PC-9 (cell line): ENCODE results near the gene SLC35G2. TPM values are rescaled to one million over a fixed set of nuclear protein-coding genes. Genes with fewer than 3 reads are reported as not detected.

ENCODE experiments used
- BruUV-seq: library from RNA; stranded (reverse); fragments of 400-500 nt; replicated peaks from 2 replicates; lab custom pipeline; 2021; lab: Mats Ljungman, UMichigan
- CTCF ChIA-PET: fragments of 300-600 bp; sonication (Branson Sonifier 250); formaldehyde crosslinking; loops from one replicate; lab custom pipeline; 2022; ENCODE audit warnings: antibody characterized with exemption; lab: Charles Lee
- POLR2A ChIA-PET: fragments of 300-600 bp; sonication (Branson Sonifier 250); formaldehyde crosslinking; loops from one replicate; lab custom pipeline; 2022; ENCODE audit warnings: antibody characterized with exemption; ENCODE audit not compliant: unreplicated experiment; lab: Charles Lee
- DNase-seq, 2 experiments: peaks; one replicate each; pipeline versions ENCODE4 v3.0.0 to v3.0.0-alpha.2; 2015 to 2022; ENCODE audit warnings: mixed read lengths in 1 of 2
- H2AFZ ChIP-seq: fragments of 200-600 bp; sonication (generic); 2 replicates; pipeline ENCODE4 v1.8.1; 2017; ENCODE audit warnings: antibody characterized with exemption
- H3F3A ChIP-seq: fragments of 200-600 bp; sonication (generic); 2 replicates; pipeline ENCODE4 v1.8.1; 2017; ENCODE audit warnings: antibody characterized with exemption, mild to moderate bottlenecking, low read depth; ENCODE audit not compliant: insufficient read depth
- H3K27ac ChIP-seq: fragments of 200-600 bp; sonication (generic); 2 replicates; pipeline ENCODE4 v1.6.1; 2016; ENCODE audit warnings: mixed run types
- H3K27me3 ChIP-seq: fragments of 200-600 bp; sonication (generic); 2 replicates; pipeline ENCODE4 v1.6.1; 2016; ENCODE audit warnings: low read depth, mixed run types; ENCODE audit not compliant: insufficient read depth
- H3K36me3 ChIP-seq: fragments of 200-600 bp; sonication (generic); 2 replicates; pipeline ENCODE4 v1.6.1; 2016; ENCODE audit warnings: low read depth, mixed run types
- H3K4me1 ChIP-seq: fragments of 200-600 bp; sonication (generic); replicated peaks from 2 replicates; pipeline ENCODE4 v1.6.1; 2016; ENCODE audit warnings: mixed run types; ENCODE audit not compliant: insufficient read depth
- H3K4me2 ChIP-seq: fragments of 200-600 bp; sonication (generic); 2 replicates; pipeline ENCODE4 v1.6.1; 2017; ENCODE audit warnings: mixed run types
- H3K4me3 ChIP-seq: fragments of 200-600 bp; sonication (generic); 2 replicates; pipeline ENCODE4 v1.6.1; 2016; ENCODE audit warnings: mixed run types
- H3K79me2 ChIP-seq: fragments of 200-600 bp; sonication (generic); 2 replicates; pipeline ENCODE4 v1.6.1; 2017; ENCODE audit warnings: low read depth, mixed run types
- H3K9me2 ChIP-seq: fragments of 200-600 bp; sonication (generic); 2 replicates; pipeline ENCODE4 v1.8.1; 2017; ENCODE audit warnings: mild to moderate bottlenecking; ENCODE audit not compliant: insufficient read depth
- H3K9me3 ChIP-seq: fragments of 200-600 bp; sonication (generic); 2 replicates; pipeline ENCODE4 v1.8.1; 2016; ENCODE audit warnings: low read depth; ENCODE audit not compliant: insufficient read depth
- H4K20me1 ChIP-seq: fragments of 200-600 bp; sonication (generic); 2 replicates; pipeline ENCODE4 v1.8.1; 2017; ENCODE audit not compliant: insufficient read depth
- EZH2 ChIP-seq: fragments of 200-600 bp; sonication (generic); IDR thresholded peaks from 2 replicates; pipeline ENCODE4 v1.8.0; 2017; ENCODE audit warnings: antibody characterized with exemption, low read depth
- intact Hi-C: fragments of 100-400 bp; cut with micrococcal nuclease; formaldehyde crosslinking; loops from one replicate; pipeline ENCODE4 v1.10.0; 2022; ENCODE audit not compliant: unreplicated experiment
- total RNA-seq: library from RNA; stranded (reverse); gene quantifications from 2 replicates; pipeline ENCODE4 v1.2.3, GENCODE V29; 2021
- TF ChIP-seq, protein P1 (sequence below): fragments of 200-600 bp; sonication (generic); conservative IDR thresholded peaks from 2 replicates; pipeline ENCODE4 v1.6.1; 2017; ENCODE audit warnings: mixed run types, antibody characterized with exemption, mild to moderate bottlenecking, moderate library complexity

SLC35G2 gene
- total RNA-seq, 1 experiment from 2014 or later: 5.0 TPM

- intact Hi-C loops: loop anchor here (2.0 kb wide), 3 partner anchors 43 to 195 kb away; partner anchors contain the start of genes NCK1 and STAG1
Observed at GRCh38 chr3:136819392-136819730, 435 bp downstream of the SLC35G2 start.

DNA sequence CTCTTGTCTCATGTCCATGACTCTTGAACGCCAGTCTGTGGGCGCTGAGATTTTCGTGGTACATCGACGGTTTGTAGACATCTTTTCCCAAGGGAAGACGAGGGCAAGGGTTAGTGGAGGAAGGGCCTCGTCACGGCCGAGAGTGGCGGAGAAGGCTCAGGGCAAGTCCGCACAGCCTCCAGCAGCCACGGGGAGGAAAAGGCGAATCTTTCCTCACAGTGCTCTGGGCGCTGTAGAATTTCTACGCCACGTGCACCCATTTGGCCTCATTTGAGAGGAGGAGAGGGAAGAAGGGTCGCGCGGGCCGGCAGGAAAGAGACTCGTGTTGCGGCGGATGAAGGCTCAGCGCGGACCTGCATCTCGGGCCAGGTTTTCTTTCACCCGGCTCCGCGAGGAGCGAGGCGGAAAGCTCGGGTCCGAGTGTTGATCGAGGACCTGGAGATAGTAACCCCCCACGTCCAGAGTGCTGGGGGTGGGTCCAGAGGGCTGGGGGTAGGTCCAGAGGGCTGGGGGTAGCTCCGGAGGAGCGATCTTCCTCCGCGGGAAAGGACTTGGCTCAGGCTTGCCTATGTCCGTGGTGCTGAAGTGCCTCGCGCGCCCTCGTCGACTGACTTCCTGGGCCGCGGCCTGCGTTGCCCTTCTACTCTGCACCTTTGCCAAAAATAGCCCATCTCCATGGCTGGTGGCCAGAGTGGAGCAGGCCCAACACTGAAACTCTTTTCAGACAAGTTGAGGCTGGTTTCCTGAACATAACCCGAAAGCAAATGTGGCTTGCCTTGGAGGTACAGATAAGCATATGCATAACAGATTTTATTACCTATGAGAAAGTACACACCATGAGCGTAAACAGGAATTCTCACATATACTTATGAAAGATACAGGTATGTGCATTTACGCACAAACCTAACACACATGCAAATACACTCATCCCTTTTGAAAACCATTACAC is 1.1 kb downstream of the SLC35G2 start:
- Histone ChIP-seq H4K20me1 (peaks cover 11% of the 10 kb centered on the region; the same call in 1 of the 2 replicates), H3K4me2 (peak overlapping the region; percentile 86), H3K4me1 (peaks cover 19% of the 10 kb centered on the region), H2AFZ (peak overlapping the region; percentile 97), H3K9me2 (no peaks in the 10 kb centered on the region), H3K4me3 (peak overlapping the region; percentile 67), H3K36me3 (0 out of 2 replicates have a peak, but pooled peaks cover 4% of the 10 kb centered on the region), H3F3A (peaks cover 3% of the 10 kb centered on the region; the same call in 1 of the 2 replicates), H3K79me2 (peaks cover 58% of the 10 kb centered on the region), H3K27ac (peak overlapping the region; percentile 53), H3K9me3 (no peaks in the 10 kb centered on the region; the same call in 1 of the 2 replicates), H3K27me3 (no peaks in the 10 kb centered on the region)
- intact Hi-C loops: loop anchor here (2.0 kb wide), 3 partner anchors 43 to 195 kb away; partner anchors contain the start of genes NCK1 and STAG1
- peak; percentile 46 to 47 for DNase-seq
- POLR2A ChIA-PET: interaction anchor here (0.6 to 0.7 kb wide), 2 partner anchors 68 to 106 kb away, joined by 3 read pairs; partner anchors contain the start of gene STAG1
- CTCF ChIA-PET: interaction anchor here (1.6 kb wide), 1 partner anchor 68 kb away, joined by 3 read pairs; the partner anchor contains the start of gene STAG1
- BruUV-seq: no TSS peak
- TF ChIP-seq, protein P1, sequence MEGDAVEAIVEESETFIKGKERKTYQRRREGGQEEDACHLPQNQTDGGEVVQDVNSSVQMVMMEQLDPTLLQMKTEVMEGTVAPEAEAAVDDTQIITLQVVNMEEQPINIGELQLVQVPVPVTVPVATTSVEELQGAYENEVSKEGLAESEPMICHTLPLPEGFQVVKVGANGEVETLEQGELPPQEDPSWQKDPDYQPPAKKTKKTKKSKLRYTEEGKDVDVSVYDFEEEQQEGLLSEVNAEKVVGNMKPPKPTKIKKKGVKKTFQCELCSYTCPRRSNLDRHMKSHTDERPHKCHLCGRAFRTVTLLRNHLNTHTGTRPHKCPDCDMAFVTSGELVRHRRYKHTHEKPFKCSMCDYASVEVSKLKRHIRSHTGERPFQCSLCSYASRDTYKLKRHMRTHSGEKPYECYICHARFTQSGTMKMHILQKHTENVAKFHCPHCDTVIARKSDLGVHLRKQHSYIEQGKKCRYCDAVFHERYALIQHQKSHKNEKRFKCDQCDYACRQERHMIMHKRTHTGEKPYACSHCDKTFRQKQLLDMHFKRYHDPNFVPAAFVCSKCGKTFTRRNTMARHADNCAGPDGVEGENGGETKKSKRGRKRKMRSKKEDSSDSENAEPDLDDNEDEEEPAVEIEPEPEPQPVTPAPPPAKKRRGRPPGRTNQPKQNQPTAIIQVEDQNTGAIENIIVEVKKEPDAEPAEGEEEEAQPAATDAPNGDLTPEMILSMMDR: no peak
- TF ChIP-seq EZH2: no peak

More at GRCh38 chr3:136819392-136819730, 435 bp downstream of the SLC35G2 start:
- Histone ChIP-seq H3K9me3 (no peaks in the 10 kb centered on the region; the same call in 1 of the 2 replicates), H4K20me1 (peaks cover 11% of the 10 kb centered on the region; the same call in 1 of the 2 replicates), H3F3A (peaks cover 3% of the 10 kb centered on the region; the same call in 1 of the 2 replicates), H3K4me2 (peak overlapping the region; percentile 86), H3K9me2 (no peaks in the 10 kb centered on the region), H3K4me1 (peaks cover 19% of the 10 kb centered on the region), H3K27me3 (no peaks in the 10 kb centered on the region), H3K79me2 (peaks cover 51% of the 10 kb centered on the region), H3K36me3 (0 out of 2 replicates have a peak, but pooled peaks cover 3% of the 10 kb centered on the region), H3K27ac (peak overlapping the region; percentile 53), H3K4me3 (peak overlapping the region; percentile 67), H2AFZ (peak overlapping the region; percentile 97)
- ChIA-PET POLR2A (no interaction called here), CTCF (interaction anchor here (0.7 to 1.6 kb wide), 2 partner anchors 67 to 427 kb away, joined by 3 to 4 read pairs; partner anchors contain the start of gene STAG1)
- TSS peak; percentile 55 for BruUV-seq
- TF ChIP-seq, protein P1: no peak
- TF ChIP-seq EZH2: no peak
- DNase-seq: peak; percentile 27 to 61

GRCh38 chr3:136831461-136831860 is 12.5 kb downstream of the SLC35G2 start:
- no peak overlapping the region for H3K4me3 ChIP-seq
- ChIA-PET POLR2A (interaction anchor here (0.5 kb wide), 1 partner anchor 1947 kb away, joined by 5 read pairs; no protein-coding TSS in a partner anchor), CTCF (no interaction called here)
- no peaks in the 10 kb centered on the region for H3K27me3 ChIP-seq
- no peaks in the 10 kb centered on the region for H3K9me2 ChIP-seq
- no peak for DNase-seq
- H2AFZ ChIP-seq: no peak overlapping the region
- no peaks in the 10 kb centered on the region for H3K4me1 ChIP-seq
- no peak overlapping the region for H3K4me2 ChIP-seq
- no peaks in the 10 kb centered on the region for H3K36me3 ChIP-seq
- TF ChIP-seq, protein P1: no peak
- no peak for TF ChIP-seq EZH2
- no peaks in the 10 kb centered on the region for H3K9me3 ChIP-seq
- no peaks in the 10 kb centered on the region; the same call in 1 of the 2 replicates for H4K20me1 ChIP-seq
- intact Hi-C loops: no loop called here
- peaks cover 47% of the 10 kb centered on the region for H3K79me2 ChIP-seq
- BruUV-seq: no TSS peak
- H3K27ac ChIP-seq: no peak overlapping the region
- no peaks in the 10 kb centered on the region for H3F3A ChIP-seq
